Mesenchymal stem cell (in vitro differentiated cells and primary cell): Measurements from ENCODE around the gene GTF2A1L. TPM values are rescaled to one million over a fixed set of nuclear protein-coding genes. Genes with fewer than 3 reads are reported as not detected.

Source experiments
- small RNA-seq: library from polyadenylated mRNA; stranded (forward); fragments of <200 nt; extraction: miRNeasy Mini kit (QIAGEN cat#:217004); gene quantifications from one replicate; pipeline ENCODE3, GENCODE V24; 2013; ENCODE audit warnings: low read depth

GTF2A1L gene

Small RNA genes within 50 kb of the gene (small RNA-seq; reads per million reads assigned to genes)
- gene TPT1P11 = not detected
